Sciatic nerve (tissue), 2 donors: ENCODE data around the gene LNP1. TPM values are rescaled to one million over a fixed set of nuclear protein-coding genes. Genes with fewer than 3 reads are reported as not detected.
"Not testable (repeated sequence)": the region's sequence is repeated elsewhere in the genome, so short reads cannot be mapped to it uniquely, and the experiment has no call there.

Experiments used
- ATAC-seq: fragments of 200-7000 bp; cut with Tn5 transposase; one replicate; pipeline ENCODE4 v1.9.1; 2020; ENCODE audit warnings: mild to moderate bottlenecking, moderate library complexity
- DNase-seq: peaks from one replicate; pipeline ENCODE4 v3.0.0-alpha.2; 2020; ENCODE audit warnings: low spot score
- intact Hi-C: fragments of 100-400 bp; cut with DNase I; formaldehyde crosslinking; loops from one replicate; pipeline ENCODE4 v1.14.2; 2022
- total RNA-seq: library from RNA; stranded (reverse); fragmentation: NEBNext Ultra II Directional; extraction: Animal tissue kit (Norgen Biotek cat#: 25700); gene quantifications from one replicate; pipeline ENCODE4 v1.2.1, GENCODE V29; 2021
- donor health status: DM: no; HTN: no; CAD: no.
- donor health status: DM: no; HTN: no; CAD: no.

The LNP1 gene
- total RNA-seq, 1 donor from 2014 or later, result 3.4 TPM

DNA sequence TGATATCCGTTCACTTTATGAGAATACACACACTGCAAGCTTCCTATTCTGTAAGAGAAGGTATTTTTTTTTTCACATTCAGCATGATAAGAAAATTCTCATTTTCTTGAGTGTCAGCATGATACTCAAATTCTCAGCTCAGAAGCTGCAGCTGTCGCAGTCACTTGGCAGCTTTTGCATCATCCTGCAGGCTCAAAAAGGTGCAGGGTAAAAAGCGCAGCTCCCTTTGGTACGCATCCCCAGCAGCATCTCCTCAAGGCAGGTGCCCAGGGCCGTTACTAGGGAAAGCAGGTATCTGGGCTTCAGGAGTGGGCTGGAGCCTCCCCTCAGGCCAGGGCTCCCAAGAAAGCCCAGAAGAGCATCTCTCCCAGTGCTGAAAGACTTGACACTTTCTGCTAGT lies 22.3 kb downstream of the LNP1 start:
- no peak for DNase-seq
- intact Hi-C loops, result no loop called here

DNA sequence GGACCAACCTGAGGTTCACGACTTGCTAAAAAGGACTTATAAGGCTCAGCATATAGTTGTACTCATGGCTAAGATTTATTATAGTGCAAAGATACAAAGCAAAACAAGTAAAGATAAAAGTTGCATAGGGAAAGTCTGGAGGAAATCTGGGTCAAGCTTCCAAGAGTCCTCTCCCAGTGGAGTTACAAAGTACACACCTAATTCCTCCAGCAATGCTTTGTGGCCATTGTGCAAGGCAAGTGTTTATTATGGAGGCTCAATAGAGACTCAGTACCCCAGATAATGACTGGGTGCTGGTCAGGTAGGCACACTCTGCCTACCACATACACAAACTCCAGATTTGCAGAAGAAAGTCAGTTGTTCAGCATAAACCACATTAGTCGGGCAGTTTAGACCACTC lies 22.9 kb downstream of the LNP1 start:
- intact Hi-C loops, result no loop called here
- DNase-seq (no peak), ATAC-seq (no peak)

More for the DNA sequence above, 22.3 kb downstream of the LNP1 start:
- no peak for ATAC-seq

DNA sequence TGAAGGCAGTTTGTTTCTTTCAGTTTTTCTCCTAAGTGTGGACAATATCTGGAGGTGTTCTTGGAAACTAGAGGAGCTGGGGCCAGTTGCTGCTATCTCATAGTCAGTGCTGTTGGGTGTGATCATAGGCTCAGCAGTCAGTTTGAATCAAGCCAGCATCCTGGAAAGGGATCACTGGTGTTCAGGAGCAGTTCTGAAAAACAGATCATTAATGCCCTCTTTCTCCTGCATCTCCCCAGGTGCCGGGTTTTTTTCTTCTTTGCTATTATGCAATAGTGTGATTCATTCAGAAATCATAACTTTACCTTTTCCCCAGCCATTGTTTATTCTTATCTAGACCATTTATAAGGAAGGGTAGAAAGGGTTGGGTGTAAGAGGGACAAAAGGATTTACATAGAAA lies 24.0 kb downstream of the LNP1 start:
- DNase-seq (no peak), ATAC-seq (no peak)
- intact Hi-C loops, result no loop called here

DNA sequence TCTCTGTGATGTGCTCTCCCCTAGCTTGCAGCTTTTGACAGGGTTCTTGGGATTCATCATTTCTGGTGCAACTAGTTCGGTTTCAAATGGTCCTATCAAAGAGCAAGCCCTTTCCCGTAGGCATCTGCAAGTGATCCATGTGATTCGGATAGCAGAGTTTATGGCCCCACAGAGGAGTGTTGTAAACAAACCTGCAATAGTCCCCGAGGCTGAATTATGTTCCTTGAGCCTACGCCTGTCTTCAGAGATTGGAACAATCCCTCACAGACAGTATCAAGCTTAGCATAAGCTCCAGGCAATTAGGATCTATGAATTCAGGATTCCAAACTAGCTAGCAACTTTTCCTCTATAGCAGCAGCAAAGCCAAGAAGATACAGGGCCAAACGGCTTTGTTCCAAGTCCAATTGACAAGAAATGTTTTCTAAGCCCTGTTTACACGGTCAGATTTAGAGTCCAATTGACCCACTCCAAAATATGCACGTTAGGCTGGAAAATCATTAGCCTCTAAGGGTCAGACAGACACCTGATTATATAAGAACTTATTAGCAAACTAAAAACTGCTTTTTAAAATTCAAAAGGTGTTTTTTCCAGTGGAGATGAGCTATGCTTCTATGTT lies 24.8 kb downstream of the LNP1 start:
- DNase-seq (no peak), ATAC-seq (no peak)
- intact Hi-C loops, result no loop called here

DNA sequence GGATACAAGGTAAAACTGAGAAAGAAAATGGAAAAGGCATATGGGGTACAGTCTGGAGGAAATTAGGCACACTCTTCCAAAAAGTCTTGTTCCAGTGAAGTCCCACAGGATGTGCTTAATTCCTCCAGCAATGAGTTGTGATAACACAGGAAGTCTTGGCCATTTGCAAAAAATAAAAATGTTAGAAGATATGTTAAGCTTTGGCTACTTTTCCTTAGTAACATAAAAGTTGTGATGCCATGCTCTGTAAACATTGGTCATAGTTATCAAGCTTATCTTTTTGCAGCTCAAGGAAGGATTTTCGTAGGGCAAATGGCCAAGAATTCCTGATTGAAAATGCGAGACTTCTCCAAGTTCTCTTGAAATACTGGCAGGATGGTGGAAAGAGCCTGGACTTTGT lies 26.4 kb downstream of the LNP1 start:
- ATAC-seq, result no peak

DNA sequence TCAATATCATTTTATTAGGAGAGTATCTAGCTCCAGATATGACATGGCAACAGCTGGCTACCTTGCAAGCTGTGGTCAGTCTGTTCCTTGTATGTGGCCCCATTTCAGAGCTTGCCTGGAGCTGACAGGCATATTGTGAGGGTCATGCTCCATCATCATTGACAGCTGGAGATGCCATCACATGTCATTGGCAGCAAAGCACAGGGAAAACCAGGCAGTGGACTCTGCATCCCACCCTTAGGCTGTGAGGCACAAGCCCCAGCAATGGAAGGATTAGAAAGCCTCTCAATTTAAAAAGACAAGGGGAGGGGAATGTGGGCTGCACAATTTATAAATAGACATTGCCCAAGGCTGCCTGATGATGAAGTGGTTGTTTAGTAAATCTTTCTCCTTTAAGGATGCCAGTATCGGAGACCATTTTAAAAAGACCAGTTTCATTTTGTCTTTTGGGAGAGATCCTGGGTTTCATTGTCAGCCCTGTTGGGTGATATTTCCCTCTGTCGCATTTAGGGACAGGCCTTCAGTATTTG lies 27.9 kb downstream of the LNP1 start:
- intact Hi-C loops, result no loop called here
- ATAC-seq (no peak), DNase-seq (no peak)

More for the DNA sequence above, 26.4 kb downstream of the LNP1 start:
- intact Hi-C loops, result no loop called here
- DNase-seq, result no peak

DNA sequence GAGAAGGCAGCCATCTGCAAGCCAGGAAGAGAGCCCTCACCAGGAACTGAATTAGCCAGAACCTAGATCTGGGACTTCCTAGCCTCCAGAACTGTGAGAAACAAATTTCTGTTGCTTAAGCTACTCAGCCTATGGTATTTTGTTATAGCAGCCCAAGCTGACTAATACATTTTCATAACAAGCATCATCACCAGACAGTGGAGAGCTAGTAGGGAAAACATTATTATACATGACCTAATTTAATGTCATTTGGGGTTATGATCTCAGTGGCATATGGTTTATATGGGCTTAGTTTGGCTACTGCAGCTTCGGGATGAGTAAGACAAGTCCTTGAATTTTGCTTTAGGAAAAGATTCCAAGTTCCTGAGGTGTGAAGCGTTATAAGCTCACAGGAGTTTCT lies 35.6 kb downstream of the LNP1 start:
- ATAC-seq, result no peak
- intact Hi-C loops, result no loop called here

DNA sequence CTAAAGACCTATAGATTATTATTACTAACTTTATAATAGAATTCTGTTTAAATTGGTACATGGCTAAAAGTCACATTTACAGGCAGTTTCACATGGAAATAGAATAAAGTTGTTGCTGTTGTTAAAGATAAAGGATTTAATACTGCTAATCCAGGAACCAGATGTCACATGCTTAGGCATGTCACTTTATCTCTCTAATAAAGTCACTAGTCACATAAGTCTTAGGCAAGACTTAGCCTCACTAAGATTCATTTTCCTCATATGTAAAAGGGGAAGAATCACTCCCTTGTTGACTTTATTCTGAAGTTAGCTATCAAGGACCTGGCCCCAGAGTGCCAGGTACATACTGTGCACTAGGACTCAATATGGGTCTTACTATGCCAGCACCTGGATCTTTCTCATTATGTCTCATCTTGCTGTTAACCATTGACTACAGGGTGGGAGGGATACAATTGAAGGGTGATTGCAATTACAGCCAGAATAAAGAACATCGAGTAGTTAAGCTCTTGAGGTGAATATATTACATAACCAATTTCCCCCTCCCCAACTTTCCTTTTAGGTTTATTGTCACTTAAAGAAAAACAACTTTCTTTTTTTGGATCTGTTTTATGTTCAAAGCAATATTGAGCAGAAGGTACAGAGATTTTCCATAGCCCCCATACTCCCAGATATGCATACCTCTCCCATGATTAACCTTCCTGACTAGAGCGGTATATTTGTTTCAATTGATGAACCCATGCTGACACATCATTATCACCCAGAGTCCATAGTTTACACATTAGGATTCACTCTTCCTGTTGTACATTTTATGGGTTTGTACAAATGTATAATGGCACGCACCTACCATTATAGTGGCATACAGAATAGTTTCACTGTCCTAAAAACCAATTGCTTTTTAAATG lies 36.6 kb downstream of the LNP1 start:
- intact Hi-C loops, result no loop called here
- no peak for DNase-seq
- no peak for ATAC-seq

More for the DNA sequence above, 35.6 kb downstream of the LNP1 start:
- DNase-seq, result no peak

DNA sequence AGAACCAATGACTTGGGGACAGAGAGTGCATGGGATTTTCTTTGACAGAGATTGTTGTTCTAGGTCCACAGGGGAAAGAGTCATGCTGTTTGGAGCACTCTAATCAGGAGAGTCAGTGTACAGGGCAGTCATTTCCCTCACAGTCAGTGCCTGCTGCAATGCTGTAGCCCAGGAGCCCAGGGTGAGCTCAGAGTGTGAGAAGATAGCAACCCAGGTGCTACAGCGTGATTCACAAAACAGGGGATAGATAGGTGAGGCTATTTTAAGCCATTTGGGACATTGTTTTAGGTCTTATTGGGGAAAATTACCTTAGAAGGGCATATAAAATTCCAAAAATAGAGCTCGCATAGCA lies 37.3 kb downstream of the LNP1 start:
- intact Hi-C loops, result no loop called here
- ATAC-seq, result no peak
- no peak for DNase-seq

DNA sequence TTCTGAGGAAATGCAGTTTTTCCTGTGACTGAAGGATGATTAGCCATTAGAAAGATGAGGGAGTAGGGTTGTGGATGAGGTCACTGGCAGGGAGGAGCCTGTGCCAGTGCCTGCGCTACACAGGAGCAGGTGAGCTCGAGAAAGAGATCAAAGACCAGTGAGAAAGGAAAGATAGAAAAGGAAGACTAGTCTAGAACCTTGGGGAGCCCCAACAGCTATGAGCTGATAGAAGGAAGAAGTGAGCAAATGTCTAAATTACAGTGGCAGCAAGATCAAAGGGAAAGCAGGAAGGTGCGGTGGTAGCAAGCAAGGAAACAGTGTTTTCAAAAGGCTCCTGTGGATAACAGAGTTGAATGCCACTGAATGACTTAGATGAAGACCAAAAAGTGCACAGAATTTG lies 39.6 kb downstream of the LNP1 start:
- no peak for DNase-seq
- intact Hi-C loops, result no loop called here
- ATAC-seq, result no peak

DNA sequence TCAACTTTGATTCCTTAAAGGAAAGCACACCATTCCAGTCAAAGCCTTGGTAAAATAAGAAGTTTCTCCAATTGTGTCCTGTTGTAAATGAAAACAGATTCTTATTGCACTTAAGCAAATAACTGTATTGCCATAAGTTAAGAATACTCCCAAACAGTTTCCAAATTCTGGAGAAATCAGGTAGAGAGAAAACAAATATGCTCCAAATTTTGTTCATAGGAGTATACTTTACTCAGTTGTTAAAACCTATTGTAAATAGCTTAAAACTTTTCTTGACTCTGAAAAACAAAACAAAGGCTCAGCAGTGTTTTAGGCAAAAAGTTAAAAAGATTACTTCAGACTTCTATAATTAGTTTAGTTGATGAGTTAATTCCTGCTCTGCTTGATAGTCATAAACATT lies 42.4 kb downstream of the LNP1 start:
- no peak for ATAC-seq
- intact Hi-C loops, result no loop called here
- DNase-seq, result no peak

DNA sequence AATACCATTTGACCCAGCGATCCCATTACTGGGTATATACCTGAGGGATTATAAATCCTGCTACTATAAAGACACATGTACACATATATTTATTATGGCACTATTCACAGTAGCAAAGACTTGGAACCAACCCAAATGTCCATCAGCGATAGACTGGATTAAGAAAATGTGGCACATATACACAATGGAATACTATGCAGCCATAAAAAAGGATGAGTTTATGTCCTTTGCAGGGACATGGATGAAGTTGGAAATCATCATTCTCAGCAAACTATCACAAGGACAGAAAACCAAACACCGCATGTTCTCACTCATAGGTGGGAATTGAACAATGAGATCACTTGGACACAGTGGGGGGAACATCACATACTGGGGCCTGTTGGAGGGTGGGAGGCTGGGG lies 45.7 kb downstream of the LNP1 start:
- intact Hi-C loops, DNase-seq, ATAC-seq: not testable (repeated sequence)

DNA sequence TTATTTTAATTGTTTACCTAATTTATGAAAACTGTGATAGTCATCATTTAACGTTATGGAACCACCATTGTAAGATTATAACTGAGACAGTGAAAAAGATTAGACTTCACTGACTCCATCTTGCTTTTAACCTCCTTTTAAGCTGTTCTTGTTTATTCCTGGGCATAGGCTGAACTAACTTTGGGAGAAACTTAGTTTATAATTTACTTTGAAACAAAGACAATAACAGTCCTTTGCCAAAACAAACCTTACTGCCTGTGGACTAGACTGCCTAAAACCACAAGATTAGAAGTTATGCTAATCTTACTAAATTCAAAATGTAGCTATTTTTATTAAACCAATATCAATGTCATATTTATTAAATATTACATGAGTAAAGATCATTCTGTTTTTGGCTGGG lies 46.7 kb downstream of the LNP1 start:
- ATAC-seq (no peak), DNase-seq (no peak)
- intact Hi-C loops, result no loop called here

DNA sequence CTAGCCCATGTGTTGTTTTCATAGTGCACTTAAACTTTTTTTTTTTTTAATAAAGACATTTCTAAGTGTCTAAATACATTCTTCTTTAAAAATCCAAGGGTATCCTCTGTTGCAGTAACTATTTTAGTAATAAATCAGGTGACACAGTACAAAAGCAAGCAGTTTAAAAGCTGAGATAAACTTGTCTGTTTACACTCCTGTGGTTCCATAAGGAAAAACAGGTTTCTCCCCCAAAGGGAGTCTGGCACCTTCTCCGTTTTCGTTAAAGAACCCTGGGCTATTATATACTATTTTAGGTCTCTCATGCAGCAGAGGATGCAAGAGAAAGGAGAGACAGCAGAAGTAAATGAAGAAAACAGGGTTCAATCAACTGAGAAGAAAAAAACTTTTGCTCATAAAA lies 47.9 kb downstream of the LNP1 start:
- DNase-seq (no peak), ATAC-seq (no peak)
- intact Hi-C loops, result no loop called here

DNA sequence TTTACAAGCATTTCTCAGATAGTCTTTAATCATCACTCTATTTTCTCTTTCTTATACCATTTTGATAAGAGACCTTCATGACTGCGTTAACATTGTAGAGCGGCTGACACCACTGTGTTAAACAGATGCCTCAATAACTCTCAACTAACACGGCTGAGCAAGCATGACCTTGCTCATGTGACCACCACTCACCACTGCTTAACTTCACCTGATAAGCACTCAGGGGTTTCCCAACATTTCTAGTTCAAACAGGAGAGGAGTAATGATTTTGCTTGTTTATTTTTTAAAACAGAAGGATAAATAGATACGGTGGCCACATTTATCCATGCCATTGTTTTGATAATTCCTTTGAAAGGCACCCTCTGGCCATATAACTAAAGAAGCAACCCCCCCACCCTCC lies 53.3 kb downstream of the LNP1 start:
- intact Hi-C loops, result no loop called here
- no peak for ATAC-seq
- no peak for DNase-seq

DNA sequence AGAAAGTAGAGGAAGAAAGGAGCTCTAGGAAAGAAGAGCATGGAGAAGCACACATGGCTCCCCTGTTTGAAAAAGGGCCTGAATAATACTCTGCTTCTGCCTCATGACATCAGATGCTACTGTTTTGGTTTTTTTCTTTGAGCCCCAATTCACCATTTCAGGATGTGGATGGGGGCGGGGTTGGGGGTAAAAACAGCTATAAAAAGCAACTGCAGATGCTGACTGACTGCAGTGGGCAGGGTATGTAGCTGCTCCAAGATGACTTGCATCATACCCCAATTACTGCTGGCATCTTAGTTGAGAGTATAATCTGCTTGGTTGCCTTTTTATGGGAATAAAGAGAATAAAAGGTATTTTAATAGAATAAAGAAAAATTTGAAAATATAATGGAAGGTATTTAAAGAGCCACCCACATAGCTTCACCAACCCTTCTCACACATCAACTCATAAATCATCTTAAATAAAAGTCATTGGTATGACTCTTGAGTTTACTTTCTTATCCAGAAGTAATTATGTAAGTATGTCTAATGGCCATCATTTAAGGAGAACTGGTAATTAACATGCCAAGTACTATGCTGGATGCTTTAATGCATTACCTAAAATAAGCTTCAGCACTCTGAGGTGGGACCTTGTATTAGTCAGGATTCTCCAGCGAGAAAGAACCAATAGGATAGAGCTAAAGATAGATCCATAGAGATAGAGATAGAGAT lies 54.7 kb downstream of the LNP1 start:
- ATAC-seq, result no peak
- no peak for DNase-seq
- intact Hi-C loops, result no loop called here

DNA sequence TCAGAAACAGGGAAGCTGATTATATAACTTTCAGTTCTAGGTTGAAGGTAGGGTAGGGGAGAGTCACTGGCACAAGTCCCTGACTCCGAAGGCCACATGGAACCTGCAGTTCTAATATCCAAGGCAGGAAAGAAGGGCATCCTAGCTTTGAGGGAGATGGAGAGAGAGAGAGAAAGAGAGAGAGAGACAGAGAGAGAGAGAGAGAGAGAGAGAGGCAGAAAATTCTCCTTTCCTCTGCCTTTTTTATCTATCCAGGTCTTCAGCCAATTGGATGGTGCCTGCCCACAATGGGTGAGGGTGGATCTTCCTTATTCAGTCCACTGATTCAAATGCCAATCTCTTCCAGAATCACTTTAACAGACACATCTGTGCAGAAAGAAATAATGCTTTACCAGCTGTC lies 55.4 kb downstream of the LNP1 start:
- DNase-seq (no peak), ATAC-seq (no peak)
- intact Hi-C loops, result no loop called here

DNA sequence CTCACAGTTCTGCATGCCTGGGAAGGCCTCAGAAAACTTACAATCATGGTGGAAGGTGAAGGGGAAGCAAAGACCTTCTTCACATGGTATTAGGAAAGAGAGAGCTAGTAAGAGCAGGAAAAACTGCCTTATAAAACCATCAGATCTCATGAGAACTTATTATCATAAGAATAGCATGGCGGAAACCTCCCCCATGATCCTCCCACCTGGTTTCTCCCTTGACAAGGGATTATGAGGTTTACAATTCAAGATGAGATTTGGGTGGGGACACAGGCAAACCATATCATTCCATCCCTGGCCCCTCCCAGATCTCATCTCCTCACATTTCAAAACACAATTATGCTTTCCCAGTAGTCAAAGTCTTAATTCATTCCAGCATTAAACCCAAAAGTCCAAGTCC lies 56.5 kb downstream of the LNP1 start:
- no peak for DNase-seq
- intact Hi-C loops, result no loop called here
- no peak for ATAC-seq

DNA sequence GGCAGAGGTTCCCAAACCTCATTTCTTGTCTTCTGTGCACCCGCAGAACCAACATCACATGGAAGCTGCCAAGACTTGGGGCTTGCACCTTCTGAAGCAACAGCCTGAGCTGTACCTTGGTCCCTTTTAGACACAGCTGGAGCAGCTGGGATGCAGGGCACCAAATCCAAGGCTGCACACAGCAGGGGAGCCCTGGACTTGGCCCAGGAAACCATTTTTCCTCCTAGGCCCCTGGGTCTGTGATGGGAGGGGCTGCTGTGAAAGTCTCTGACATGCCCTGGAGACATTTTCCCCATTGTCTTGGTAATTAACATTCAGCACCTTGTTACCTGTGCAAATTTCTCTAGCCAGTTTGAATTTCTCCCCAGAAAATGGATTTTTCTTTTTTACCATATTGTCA lies 57.5 kb downstream of the LNP1 start:
- intact Hi-C loops, result no loop called here
- DNase-seq (no peak), ATAC-seq (no peak)

DNA sequence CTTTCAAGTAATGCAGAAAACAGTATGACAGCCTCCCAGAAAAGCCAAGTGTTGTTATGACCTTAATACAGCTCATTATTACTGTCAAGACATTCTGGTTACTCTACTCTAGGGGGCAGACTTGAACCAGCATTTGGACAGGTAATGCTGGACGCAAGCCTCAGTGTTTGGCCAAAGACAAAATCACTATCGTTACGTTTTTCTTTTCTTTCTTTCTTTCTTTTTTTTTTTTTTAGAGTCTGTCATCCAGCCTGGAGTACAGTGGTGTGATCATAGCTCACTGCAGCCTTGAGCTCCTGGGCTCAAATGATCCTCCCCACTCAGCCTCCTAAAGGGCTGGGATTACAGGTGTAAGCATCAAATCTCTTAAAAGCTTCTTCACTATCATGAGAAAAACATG lies 61.7 kb downstream of the LNP1 start:
- intact Hi-C loops, result no loop called here
- peak; percentile 88 for ATAC-seq
- no peak for DNase-seq
